SK-N-SH (cell line): ENCODE results near the gene CIDEB. TPM values are rescaled to one million over a fixed set of nuclear protein-coding genes. Genes with fewer than 3 reads are reported as not detected.

Source experiments
- CTCF ChIA-PET: fragments of 300-600, 350-600 bp; formaldehyde crosslinking; extraction: SDS; loops from one replicate; lab custom pipeline; 2021; lab: Yijun Ruan, JAX
- POLR2A ChIA-PET: fragments of 350-600 bp; sonication (Branson Sonifier 250); formaldehyde crosslinking; extraction: SDS; loops from one replicate; lab custom pipeline; 2020; ENCODE audit warnings: antibody characterized with exemption, inconsistent platforms; lab: Yijun Ruan, JAX
- DNase-seq: peaks from one replicate; pipeline ENCODE4 v3.0.0; 2012
- H2AFZ ChIP-seq: fragments of 200-600 bp; sonication (generic); 2 replicates; pipeline ENCODE4 v1.8.1; 2016; ENCODE audit warnings: antibody characterized with exemption, mild to moderate bottlenecking, low read depth
- H3F3A ChIP-seq: fragments of 200-600 bp; sonication (generic); replicated peaks from 2 replicates; pipeline ENCODE3; 2016; ENCODE audit warnings: antibody characterized with exemption, mild to moderate bottlenecking; ENCODE audit not compliant: insufficient read depth
- H3K27ac ChIP-seq, 2 experiments: fragments of 200-500 bp in 1 of 2; fragments of 200-600 bp in 1 of 2; sonication (Bioruptor generic) in 1 of 2; sonication (generic), shearing (Covaris generic) in 1 of 2; 2 replicates each; pipeline versions ENCODE4 v1.5.1 to v1.6.1; 2014 to 2016; ENCODE audit warnings: low read depth in 2 of 2, inconsistent platforms in 1 of 2, low read length in 1 of 2, mild to moderate bottlenecking in 1 of 2, mixed read lengths in 1 of 2
- H3K27me3 ChIP-seq: fragments of 200-600 bp; sonication (generic), shearing (Covaris generic); 2 replicates; pipeline ENCODE4 v1.6.1; 2016; ENCODE audit warnings: mixed run types; ENCODE audit not compliant: insufficient read depth
- H3K36me3 ChIP-seq, 2 experiments: fragments of 200-500 bp in 1 of 2; fragments of 200-600 bp in 1 of 2; sonication (Bioruptor generic) in 1 of 2; sonication (generic) in 1 of 2; replicated peaks in 1 of 2; 2 replicates each; pipeline versions ENCODE3 to v1.5.1; 2014 to 2016; ENCODE audit warnings: low read length in 1 of 2, mild to moderate bottlenecking in 1 of 2; ENCODE audit not compliant: insufficient read depth in 2 of 2, control insufficient read depth in 1 of 2
- H3K4me1 ChIP-seq, 2 experiments: fragments of 200-500 bp in 1 of 2; fragments of 200-600 bp in 1 of 2; sonication (Bioruptor generic) in 1 of 2; sonication (generic), shearing (Covaris generic) in 1 of 2; 2 replicates each; pipeline versions ENCODE4 v1.5.1 to v1.6.1; 2014 to 2016; ENCODE audit warnings: low read depth in 1 of 2, low read length in 1 of 2, mixed run types in 1 of 2; ENCODE audit not compliant: insufficient read depth in 2 of 2, control insufficient read depth in 1 of 2
- H3K4me2 ChIP-seq: fragments of 200-600 bp; sonication (generic), shearing (Covaris generic); 2 replicates; pipeline ENCODE4 v1.6.1; 2017; ENCODE audit warnings: mixed run types
- H3K4me3 ChIP-seq, 2 experiments: fragments of 200-500 bp in 1 of 2; fragments of 200-600 bp in 1 of 2; sonication (Bioruptor generic) in 1 of 2; sonication (generic), shearing (Covaris generic) in 1 of 2; 2 replicates each; pipeline versions ENCODE4 v1.5.1 to v1.8.1; 2014 to 2016; ENCODE audit warnings: low read depth in 2 of 2, inconsistent platforms in 1 of 2, low read length in 1 of 2, mild to moderate bottlenecking in 1 of 2, mixed read lengths in 1 of 2, moderate library complexity in 1 of 2
- H3K79me2 ChIP-seq: fragments of 200-600 bp; sonication (generic); 2 replicates; pipeline ENCODE4 v1.8.1; 2017; ENCODE audit warnings: mild to moderate bottlenecking; ENCODE audit not compliant: insufficient read depth
- H3K9ac ChIP-seq: fragments of 200-600 bp; sonication (generic); 2 replicates; pipeline ENCODE4 v1.6.1; 2017; ENCODE audit warnings: mixed run types
- H3K9me2 ChIP-seq: fragments of 200-600 bp; sonication (generic); 2 replicates; pipeline ENCODE4 v1.6.1; 2017; ENCODE audit warnings: mixed run types
- H3K9me3 ChIP-seq: fragments of 200-600 bp; sonication (generic); 2 replicates; pipeline ENCODE4 v1.6.1; 2017; ENCODE audit warnings: mixed run types, mild to moderate bottlenecking, moderate library complexity
- H4K20me1 ChIP-seq: fragments of 200-600 bp; sonication (generic); 2 replicates; pipeline ENCODE4 v1.6.1; 2017; ENCODE audit warnings: mild to moderate bottlenecking, mixed run types; ENCODE audit not compliant: insufficient read depth
- EP300 ChIP-seq, 2 experiments: IDR thresholded peaks; 2 replicates each; pipeline versions ENCODE4 v1.4.0 to v1.6.1; 2012; ENCODE audit warnings: borderline replicate concordance in 1 of 2, low read depth in 1 of 2, low read length in 1 of 2
- FOSL2 ChIP-seq: IDR thresholded peaks from 2 replicates; pipeline ENCODE4 v1.4.0; 2012; ENCODE audit warnings: low read depth, mild to moderate bottlenecking, moderate library complexity, borderline replicate concordance
- FOXJ3 ChIP-seq: sonication (generic); formaldehyde crosslinking; IDR thresholded peaks from 2 replicates; pipeline ENCODE4 v1.5.1; 2020; ENCODE audit warnings: mild to moderate bottlenecking, missing genetic modification reagents
- FOXM1 ChIP-seq: IDR thresholded peaks from 2 replicates; pipeline ENCODE4 v1.4.0; 2012; ENCODE audit warnings: low read depth, mild to moderate bottlenecking
- MAX ChIP-seq: IDR thresholded peaks from 2 replicates; pipeline ENCODE4 v1.4.0; 2012; ENCODE audit warnings: low read depth
- MEF2A ChIP-seq: IDR thresholded peaks from 2 replicates; pipeline ENCODE4 v1.4.0; 2012; ENCODE audit warnings: low read depth, borderline replicate concordance
- MXI1 ChIP-seq: IDR thresholded peaks from 2 replicates; pipeline ENCODE4 v1.6.1; 2012; ENCODE audit warnings: mild to moderate bottlenecking, low read depth, low read length, improper control_type of control experiment
- NRF1 ChIP-seq: IDR thresholded peaks from 2 replicates; pipeline ENCODE4 v1.6.1; 2012; ENCODE audit warnings: low read depth, mild to moderate bottlenecking, low read length
- RAD21 ChIP-seq: IDR thresholded peaks from 2 replicates; pipeline ENCODE4 v1.6.1; 2012; ENCODE audit warnings: mild to moderate bottlenecking, low read length
- RCOR1 ChIP-seq: fragments of 150-350 bp; IDR thresholded peaks from 2 replicates; pipeline ENCODE4 v1.6.1; 2017; ENCODE audit warnings: antibody characterized with exemption, low read length
- REST ChIP-seq: IDR thresholded peaks from 2 replicates; pipeline ENCODE4 v1.6.1; 2012; ENCODE audit warnings: mild to moderate bottlenecking, low read depth, low read length, moderate library complexity
- RFX5 ChIP-seq: IDR thresholded peaks from 2 replicates; pipeline ENCODE4 v1.6.1; 2012; ENCODE audit warnings: mild to moderate bottlenecking, improper control_type of control experiment, low read length
- RXRA ChIP-seq: IDR thresholded peaks from 2 replicates; pipeline ENCODE4 v1.4.0; 2012; ENCODE audit warnings: low read depth, mild to moderate bottlenecking, borderline replicate concordance
- SIN3A ChIP-seq: IDR thresholded peaks from 2 replicates; pipeline ENCODE4 v1.6.1; 2012; ENCODE audit warnings: low read depth, mild to moderate bottlenecking, low read length, moderate library complexity, borderline replicate concordance
- TCF12 ChIP-seq: IDR thresholded peaks from 2 replicates; pipeline ENCODE4 v1.4.0; 2012
- TEAD4 ChIP-seq: IDR thresholded peaks from 2 replicates; pipeline ENCODE4 v1.4.0; 2012; ENCODE audit warnings: mild to moderate bottlenecking, borderline replicate concordance; ENCODE audit not compliant: insufficient read depth
- YY1 ChIP-seq: IDR thresholded peaks from 2 replicates; pipeline ENCODE4 v1.4.0; 2012; ENCODE audit warnings: low read depth, mild to moderate bottlenecking
- WGBS: methylation state at CpG from one replicate; pipeline ENCODE4 v1.1.6; 2017; ENCODE audit warnings: low lambda C conversion rate; 5-methylcytosine and 5-hydroxymethylcytosine counted together
- polyA plus RNA-seq, 3 experiments: library from polyadenylated mRNA; depleted of rRNA; stranded (reverse); fragments of >200 nt; gene quantifications; 2 replicates each; pipeline ENCODE4 v1.2.3, GENCODE V29; 2012
- TF ChIP-seq, protein P1 (sequence below): IDR thresholded peaks from 2 replicates; pipeline ENCODE4 v1.4.0; 2012; ENCODE audit warnings: low read depth, borderline replicate concordance
- TF ChIP-seq, protein P2 (sequence below): IDR thresholded peaks from 2 replicates; pipeline ENCODE4; 2012

Gene CIDEB
- polyA plus RNA-seq, 1 of the 3 experiments (the other 2 are of a cell fraction): 0.05 TPM

DNA sequence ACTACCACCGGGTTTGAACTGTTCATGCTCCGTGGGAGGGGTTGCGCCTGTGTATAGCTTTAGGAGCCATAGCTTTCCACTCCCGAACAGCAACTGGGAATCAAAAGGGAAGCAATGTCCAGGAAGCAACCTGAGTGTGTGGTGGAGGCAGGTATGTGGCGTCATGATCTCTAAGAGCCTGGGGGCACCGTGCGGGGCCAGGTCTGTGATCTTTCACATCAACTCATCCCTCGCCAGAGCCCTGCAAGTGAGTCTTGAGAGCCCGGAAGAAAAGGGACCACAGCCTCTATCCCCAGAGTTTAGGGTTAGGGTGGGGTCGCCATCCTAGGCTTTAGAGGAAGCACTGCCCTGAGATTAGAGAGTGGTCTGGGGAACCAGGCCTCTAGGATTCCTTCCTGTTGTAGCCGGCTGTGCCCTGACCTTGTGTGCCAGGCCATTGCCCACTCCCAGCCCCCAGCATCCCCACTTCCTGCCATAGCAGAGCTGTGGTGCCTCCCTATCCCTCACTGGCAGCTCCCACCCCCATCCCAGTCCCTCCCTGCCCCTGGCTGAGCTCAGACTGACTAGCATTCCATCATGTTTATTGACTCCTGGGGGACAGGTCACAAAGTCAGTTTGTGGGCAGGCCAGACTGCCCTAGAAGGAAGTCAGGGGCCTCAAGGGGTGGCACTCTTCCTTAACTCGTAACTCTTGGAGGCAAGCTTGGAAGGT is 27.8 kb upstream of the CIDEB start:
- Histone ChIP-seq H4K20me1 (no peaks in the 10 kb centered on the region), H3K36me3 (no peaks in the 10 kb centered on the region), H3K27ac (no peak overlapping the region), H3F3A (no peaks in the 10 kb centered on the region), H3K9ac (no peak overlapping the region), H3K4me2 (no peak overlapping the region), H3K9me3 (no peaks in the 10 kb centered on the region), H3K27me3 (peaks cover 46% of the 10 kb centered on the region), H3K9me2 (no peaks in the 10 kb centered on the region), H3K79me2 (no peaks in the 10 kb centered on the region), H2AFZ (no peak overlapping the region), H3K4me1 (peaks cover 0 to 21% of the 10 kb centered on the region in 2 experiments; a peak in 1 of 4 replicates), H3K4me3 (no peak overlapping the region)
- WGBS: 86% methylated on average over 8 of the region's 12 CpGs
- CTCF ChIA-PET: interaction anchor here (1.4 to 12.7 kb wide), 6 partner anchors 10 to 102 kb away, joined by 4 to 445 read pairs (median 44); partner anchors contain the start of genes CBLN3, CIDEB, KHNYN and SDR39U1
- TF ChIP-seq, protein P1, sequence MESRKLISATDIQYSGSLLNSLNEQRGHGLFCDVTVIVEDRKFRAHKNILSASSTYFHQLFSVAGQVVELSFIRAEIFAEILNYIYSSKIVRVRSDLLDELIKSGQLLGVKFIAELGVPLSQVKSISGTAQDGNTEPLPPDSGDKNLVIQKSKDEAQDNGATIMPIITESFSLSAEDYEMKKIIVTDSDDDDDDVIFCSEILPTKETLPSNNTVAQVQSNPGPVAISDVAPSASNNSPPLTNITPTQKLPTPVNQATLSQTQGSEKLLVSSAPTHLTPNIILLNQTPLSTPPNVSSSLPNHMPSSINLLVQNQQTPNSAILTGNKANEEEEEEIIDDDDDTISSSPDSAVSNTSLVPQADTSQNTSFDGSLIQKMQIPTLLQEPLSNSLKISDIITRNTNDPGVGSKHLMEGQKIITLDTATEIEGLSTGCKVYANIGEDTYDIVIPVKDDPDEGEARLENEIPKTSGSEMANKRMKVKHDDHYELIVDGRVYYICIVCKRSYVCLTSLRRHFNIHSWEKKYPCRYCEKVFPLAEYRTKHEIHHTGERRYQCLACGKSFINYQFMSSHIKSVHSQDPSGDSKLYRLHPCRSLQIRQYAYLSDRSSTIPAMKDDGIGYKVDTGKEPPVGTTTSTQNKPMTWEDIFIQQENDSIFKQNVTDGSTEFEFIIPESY: no peak
- TF ChIP-seq, protein P2, sequence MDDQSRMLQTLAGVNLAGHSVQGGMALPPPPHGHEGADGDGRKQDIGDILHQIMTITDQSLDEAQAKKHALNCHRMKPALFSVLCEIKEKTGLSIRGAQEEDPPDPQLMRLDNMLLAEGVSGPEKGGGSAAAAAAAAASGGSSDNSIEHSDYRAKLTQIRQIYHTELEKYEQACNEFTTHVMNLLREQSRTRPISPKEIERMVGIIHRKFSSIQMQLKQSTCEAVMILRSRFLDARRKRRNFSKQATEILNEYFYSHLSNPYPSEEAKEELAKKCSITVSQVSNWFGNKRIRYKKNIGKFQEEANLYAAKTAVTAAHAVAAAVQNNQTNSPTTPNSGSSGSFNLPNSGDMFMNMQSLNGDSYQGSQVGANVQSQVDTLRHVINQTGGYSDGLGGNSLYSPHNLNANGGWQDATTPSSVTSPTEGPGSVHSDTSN: no peak
- no peak for TF ChIP-seq SIN3A
- TF ChIP-seq REST: no peak
- TF ChIP-seq TEAD4: no peak
- no peak for TF ChIP-seq MEF2A
- TF ChIP-seq EP300 (IDR thresholded peaks at IDR 0.05; ENCODE audit: borderline replicate concordance in 1 of 2, low read depth in 1 of 2, low read length in 1 of 2): no peak
- no peak for TF ChIP-seq RFX5
- TF ChIP-seq MXI1: no peak
- no peak for TF ChIP-seq RAD21
- no peak for TF ChIP-seq FOXM1
- TF ChIP-seq FOSL2: no peak
- no peak for TF ChIP-seq YY1
- no peak for TF ChIP-seq MAX
- TF ChIP-seq RXRA: no peak
- TF ChIP-seq FOXJ3 (CRISPR knock-in tag): no peak
- TF ChIP-seq TCF12: no peak
- no peak for TF ChIP-seq RCOR1
- TF ChIP-seq NRF1: no peak
- POLR2A ChIA-PET: interaction anchor here (1.5 kb wide), 1 partner anchor 96 kb away, joined by 4 read pairs; no protein-coding TSS in a partner anchor
- peak; percentile 32 for DNase-seq
